Stimulated activated CD4-positive, alpha-beta T cell treated with anti-CD3 and anti-CD28 coated beads, Interleukin-15, amount 100 ng/mL, for 1 hour (primary cell): Measurements from ENCODE around the gene PPARA.

Source experiments
- DNase-seq, 2 donors: peaks; one replicate each; pipeline ENCODE4 v3.0.0-alpha.2; 2020; ENCODE audit warnings: low read depth in 1 of 2, low spot score in 1 of 2

PPARA gene

DNA sequence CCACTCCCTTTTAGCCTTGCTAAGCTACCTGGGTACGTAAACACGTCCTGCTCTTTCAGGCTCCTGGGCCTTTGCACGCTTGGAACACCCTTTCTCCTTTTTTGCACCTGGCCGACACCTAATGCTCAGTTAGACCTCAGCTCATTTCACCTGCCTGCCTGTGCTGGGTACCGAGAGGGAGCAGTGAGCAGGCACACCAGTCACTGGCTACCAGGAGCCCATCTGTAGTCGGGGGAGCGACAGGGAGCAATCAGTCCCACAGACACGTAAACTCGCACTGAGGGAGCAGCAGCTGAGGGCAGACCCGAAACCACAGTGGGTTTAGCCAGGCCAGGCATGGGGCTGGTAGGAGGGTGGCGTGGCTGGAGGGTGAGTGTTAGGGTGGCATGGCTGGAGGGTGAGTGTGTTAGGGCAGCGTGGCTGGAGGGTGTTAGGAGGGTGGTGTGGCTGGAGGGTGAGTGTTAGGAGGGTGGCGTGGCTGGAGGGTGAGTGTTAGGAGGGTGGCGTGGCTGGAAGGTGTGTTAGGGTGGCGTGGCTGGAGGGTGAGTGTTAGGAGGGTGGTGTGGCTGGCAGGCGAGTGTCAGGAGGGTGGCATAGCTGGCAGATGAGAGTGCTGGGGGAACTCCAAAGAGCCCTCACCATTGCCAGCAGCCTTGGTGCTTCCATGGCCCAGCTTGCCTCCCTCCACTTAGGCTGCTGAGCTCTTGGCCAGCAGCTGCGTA is 140.0 kb downstream of the PPARA start:
- no peak for DNase-seq

DNA sequence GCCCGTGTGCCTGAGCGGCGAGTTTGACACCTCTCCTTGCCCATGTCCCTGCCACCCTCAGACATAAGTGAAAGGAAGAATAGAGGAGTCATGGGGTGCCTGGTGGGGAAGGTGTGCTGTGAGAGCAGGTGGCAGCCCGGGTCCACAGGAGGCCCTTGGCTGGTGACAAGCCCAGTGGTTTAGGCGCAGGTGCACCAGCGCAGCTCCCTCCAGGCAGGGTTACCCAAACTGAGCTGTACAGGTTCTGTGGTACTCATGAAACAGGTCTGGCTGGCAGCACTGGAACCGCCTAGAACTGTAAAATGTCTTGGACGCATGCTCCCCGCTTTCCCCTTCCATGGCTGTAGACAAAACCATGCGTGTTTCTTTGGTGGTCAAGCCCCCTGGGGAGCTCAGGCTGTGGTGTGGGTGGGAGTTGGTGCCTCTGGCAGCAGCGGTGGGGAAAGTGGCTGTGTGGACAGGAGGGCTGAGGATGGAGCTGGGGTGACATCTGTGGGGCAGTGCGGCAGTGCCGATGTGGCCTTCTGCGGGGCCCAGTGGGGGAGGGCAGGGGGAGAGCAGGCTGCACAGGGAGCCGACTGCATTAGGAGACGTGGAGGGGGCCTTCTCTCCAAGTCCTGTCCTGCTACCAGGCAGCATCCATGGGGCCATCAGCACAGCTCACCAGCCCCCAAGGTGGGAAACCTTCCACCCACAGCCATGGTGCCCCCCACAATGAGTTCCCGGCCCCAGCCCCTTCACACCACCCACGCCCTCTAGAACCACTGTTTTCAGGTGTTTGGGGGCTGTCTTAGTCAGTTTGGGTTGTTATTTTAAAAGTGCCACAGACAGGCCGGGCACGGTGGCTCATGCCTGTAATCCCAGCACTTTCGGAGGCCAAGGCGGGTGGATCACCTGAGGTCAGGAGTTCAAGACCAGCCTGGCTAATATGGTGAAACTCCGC is 140.8 kb downstream of the PPARA start:
- DNase-seq, result no peak

DNA sequence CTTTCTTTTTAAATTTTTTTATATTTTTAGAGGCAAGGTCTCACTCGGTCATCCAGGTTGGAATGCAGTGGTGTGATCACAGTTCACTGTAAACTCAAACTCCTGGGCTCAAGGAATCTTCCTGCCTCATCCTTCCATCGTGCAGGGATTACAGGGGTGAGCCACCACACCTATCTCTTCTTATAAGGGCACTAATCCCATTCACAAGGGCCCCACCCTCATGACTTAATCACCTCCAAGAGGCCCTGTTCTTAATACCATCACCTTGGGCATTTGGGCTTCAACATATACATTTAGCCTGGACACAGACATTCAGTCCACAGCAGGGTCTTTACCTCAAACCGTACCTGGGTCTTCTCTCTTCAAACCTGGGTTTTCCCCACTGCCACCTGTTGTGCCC is 141.8 kb downstream of the PPARA start:
- DNase-seq, result no peak

DNA sequence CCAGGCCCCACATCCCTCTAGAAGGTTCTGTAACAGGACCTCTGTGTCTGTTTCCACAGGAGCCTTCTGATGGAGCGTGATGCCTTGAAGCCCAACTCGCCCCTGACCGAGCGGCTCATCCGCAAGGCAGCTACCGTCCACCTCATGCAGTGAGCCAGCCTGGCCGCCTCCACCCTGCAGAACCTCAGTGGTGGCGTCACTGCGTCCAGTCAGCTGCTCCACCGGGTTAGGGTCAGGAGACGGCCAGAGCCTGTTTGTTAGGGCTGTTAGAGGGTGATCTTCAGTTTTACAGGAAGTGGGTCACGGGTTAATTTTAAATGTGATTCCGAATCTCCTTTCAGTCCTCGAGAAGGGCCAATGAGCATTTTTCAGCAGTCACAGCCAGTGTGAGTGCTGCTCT is 142.4 kb downstream of the PPARA start:
- DNase-seq, result no peak
